SK-N-SH (cell line): Measurements from ENCODE around the gene ZCCHC14.
"Not testable (repeated sequence)": the region's sequence is repeated elsewhere in the genome, so short reads cannot be mapped to it uniquely, and the experiment has no call there.

Source experiments
- POLR2AphosphoS5 ChIP-seq: IDR thresholded peaks from 2 replicates; pipeline ENCODE4 v1.6.1; 2012; ENCODE audit warnings: low read depth, low read length
- TF ChIP-seq, protein P1 (sequence below): fragments of 200-600 bp; sonication (generic); IDR thresholded peaks from 2 replicates; pipeline ENCODE4 v1.6.1; 2017; ENCODE audit warnings: antibody characterized with exemption, mild to moderate bottlenecking, moderate library complexity

GRCh38 chr16:87482670-87483069, 10.2 kb downstream of the ZCCHC14 start:
- TF ChIP-seq, protein P1, sequence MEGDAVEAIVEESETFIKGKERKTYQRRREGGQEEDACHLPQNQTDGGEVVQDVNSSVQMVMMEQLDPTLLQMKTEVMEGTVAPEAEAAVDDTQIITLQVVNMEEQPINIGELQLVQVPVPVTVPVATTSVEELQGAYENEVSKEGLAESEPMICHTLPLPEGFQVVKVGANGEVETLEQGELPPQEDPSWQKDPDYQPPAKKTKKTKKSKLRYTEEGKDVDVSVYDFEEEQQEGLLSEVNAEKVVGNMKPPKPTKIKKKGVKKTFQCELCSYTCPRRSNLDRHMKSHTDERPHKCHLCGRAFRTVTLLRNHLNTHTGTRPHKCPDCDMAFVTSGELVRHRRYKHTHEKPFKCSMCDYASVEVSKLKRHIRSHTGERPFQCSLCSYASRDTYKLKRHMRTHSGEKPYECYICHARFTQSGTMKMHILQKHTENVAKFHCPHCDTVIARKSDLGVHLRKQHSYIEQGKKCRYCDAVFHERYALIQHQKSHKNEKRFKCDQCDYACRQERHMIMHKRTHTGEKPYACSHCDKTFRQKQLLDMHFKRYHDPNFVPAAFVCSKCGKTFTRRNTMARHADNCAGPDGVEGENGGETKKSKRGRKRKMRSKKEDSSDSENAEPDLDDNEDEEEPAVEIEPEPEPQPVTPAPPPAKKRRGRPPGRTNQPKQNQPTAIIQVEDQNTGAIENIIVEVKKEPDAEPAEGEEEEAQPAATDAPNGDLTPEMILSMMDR: not testable (repeated sequence)
- not testable (repeated sequence) for TF ChIP-seq POLR2AphosphoS5
